Activated naive CD8-positive, alpha-beta T cell treated with anti-CD3 and anti-CD28 coated beads, Interleukin-2, amount 50 U/mL, for 24 hours (primary cell): ENCODE results near the gene OR13H1.
"Not testable (repeated sequence)": the region's sequence is repeated elsewhere in the genome, so short reads cannot be mapped to it uniquely, and the experiment has no call there.

Experiments
- ATAC-seq: fragments of 150-1000 bp; cut with Tn5 transposase; one replicate; pipeline ENCODE4 v1.10.0; 2021
- DNase-seq: peaks from one replicate; pipeline ENCODE4 v3.0.0; 2021
- H3K27ac Mint-ChIP-seq: one replicate; pipeline ENCODE4 v1.8.0; 2021; ENCODE audit warnings: mild to moderate bottlenecking, mixed read lengths
- H3K27me3 Mint-ChIP-seq: one replicate; pipeline ENCODE4 v1.8.0; 2021; ENCODE audit warnings: mixed read lengths
- H3K36me3 Mint-ChIP-seq: one replicate; pipeline ENCODE4 v1.8.0; 2021; ENCODE audit warnings: low read depth, mixed read lengths
- H3K4me1 Mint-ChIP-seq: one replicate; pipeline ENCODE4 v1.8.0; 2021; ENCODE audit warnings: mixed read lengths
- H3K4me3 Mint-ChIP-seq: one replicate; pipeline ENCODE4 v1.8.0; 2021; ENCODE audit warnings: mild to moderate bottlenecking, moderate library complexity, mixed read lengths
- H3K9me3 Mint-ChIP-seq: one replicate; pipeline ENCODE4 v1.8.0; 2021; ENCODE audit warnings: mixed read lengths

The OR13H1 gene

DNA sequence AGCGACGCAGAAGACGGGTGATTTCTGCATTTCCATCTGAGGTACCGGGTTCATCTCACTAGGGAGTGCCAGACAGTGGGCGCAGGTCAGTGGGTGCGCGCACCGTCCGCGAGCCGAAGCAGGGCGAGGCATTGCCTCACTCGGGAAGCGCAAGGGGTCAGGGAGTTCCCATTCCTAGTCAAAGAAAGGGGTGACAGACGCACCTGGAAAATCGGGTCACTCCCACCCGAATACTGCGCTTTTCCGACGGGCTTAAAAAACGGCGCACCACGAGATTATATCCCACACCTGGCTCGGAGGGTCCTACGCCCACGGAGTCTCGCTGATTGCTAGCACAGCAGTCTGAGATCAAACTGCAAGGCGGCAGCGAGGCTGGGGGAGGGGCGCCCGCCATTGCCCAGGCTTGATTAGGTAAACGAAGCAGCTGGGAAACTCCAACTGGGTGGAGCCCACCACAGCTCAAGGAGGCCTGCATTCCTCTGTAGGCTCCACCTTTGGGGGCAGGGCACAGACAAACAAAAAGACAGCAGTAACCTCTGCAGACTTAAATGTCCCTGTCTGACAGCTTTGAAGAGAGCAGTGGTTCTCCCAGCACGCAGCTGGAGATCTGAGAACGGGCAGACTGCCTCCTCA lies 35.0 kb downstream of the OR13H1 start:
- not testable (repeated sequence) for DNase-seq, H3K27me3 Mint-ChIP-seq, H3K4me1 Mint-ChIP-seq, H3K36me3 Mint-ChIP-seq, H3K27ac Mint-ChIP-seq, ATAC-seq, H3K9me3 Mint-ChIP-seq, H3K4me3 Mint-ChIP-seq

DNA sequence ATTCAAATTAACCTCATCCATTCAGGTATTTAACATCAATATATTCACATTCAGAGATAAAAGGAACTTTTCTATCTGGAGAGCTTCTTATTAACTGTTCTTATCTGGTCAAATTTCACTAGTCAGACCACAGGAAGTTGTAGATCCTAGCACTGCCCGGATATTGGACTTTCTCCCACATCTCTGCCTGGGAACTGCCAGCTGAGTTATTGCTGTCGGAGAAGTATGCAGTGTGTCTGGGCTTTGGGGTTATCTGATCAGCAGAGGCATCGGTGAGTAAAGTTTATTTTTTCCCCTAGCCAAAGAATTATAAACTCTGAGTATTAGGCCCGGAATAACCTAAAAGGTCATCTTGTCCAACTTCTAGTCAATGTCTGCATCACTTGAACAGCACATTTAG lies 45.1 kb downstream of the OR13H1 start:
- Mint-ChIP-seq H3K4me3 (no peak overlapping the region), H3K9me3 (no peaks in the 10 kb centered on the region), H3K4me1 (no peaks in the 10 kb centered on the region), H3K27me3 (no peaks in the 10 kb centered on the region), H3K36me3 (no peaks in the 10 kb centered on the region), H3K27ac (no peak overlapping the region)
- no peak for DNase-seq
- no peak for ATAC-seq
